Heart right ventricle (tissue), 16 donors: ENCODE measurements around the gene TMEM35A. TPM values are rescaled to one million over a fixed set of nuclear protein-coding genes. Genes with fewer than 3 reads are reported as not detected.
A peak's percentile ranks its signal among the peaks of the same experiment; 100 is the strongest.

Experiments
- ATAC-seq, 8 donors: fragments of 200-7000 bp; cut with Tn5 transposase; one replicate each; pipeline ENCODE4 v1.9.1; 2020; ENCODE audit warnings: mild to moderate bottlenecking in 8 of 8, moderate library complexity in 8 of 8, moderate number of reproducible peaks in 1 of 8
- DNase-seq, 2 donors: peaks; one replicate each; pipeline ENCODE4 v3.0.0-alpha.2; 2020
- H3K27ac ChIP-seq, 10 donors: fragments of 200-600 bp; sonication (generic) in 2 of 10; one replicate each; pipeline versions ENCODE4 v1.5.0 to v1.8.0; 2020 to 2022; ENCODE audit warnings: mild to moderate bottlenecking in 3 of 10
- H3K27me3 ChIP-seq, 7 donors: fragments of 200-600 bp; one replicate each; pipeline ENCODE4 v1.8.0; 2021 to 2022; ENCODE audit warnings: mild to moderate bottlenecking in 2 of 7
- H3K36me3 ChIP-seq, 9 donors: fragments of 200-600 bp; sonication (generic) in 1 of 9; one replicate each; pipeline versions ENCODE4 v1.5.0 to v1.8.0; 2020 to 2022; ENCODE audit warnings: mild to moderate bottlenecking in 2 of 9
- H3K4me1 ChIP-seq, 9 donors: fragments of 200-600 bp; sonication (generic) in 1 of 9; one replicate each; pipeline versions ENCODE4 v1.5.0 to v1.8.0; 2020 to 2022; ENCODE audit warnings: mild to moderate bottlenecking in 4 of 9
- H3K4me3 ChIP-seq, 10 donors: fragments of 200-600 bp; sonication (generic) in 2 of 10; one replicate each; pipeline versions ENCODE4 v1.5.0 to v1.8.0; 2020 to 2022; ENCODE audit warnings: mild to moderate bottlenecking in 7 of 10, moderate library complexity in 2 of 10
- H3K9me3 ChIP-seq, 11 donors: fragments of 200-600 bp in 10 of 11; sonication (generic) in 2 of 11; one replicate each; pipeline versions ENCODE4 v1.5.0 to v1.8.0; 2013 to 2022; ENCODE audit warnings: mild to moderate bottlenecking in 2 of 11, control low read depth in 1 of 11, moderate library complexity in 1 of 11
- WGBS, 2 donors: extraction: QIAGEN DNeasy Blood & Tissue Kit; methylation state at CpG; one replicate each; pipeline ENCODE4 v1.1.7; 2013; ENCODE audit warnings: inconsistent platforms in 1 of 2; 5-methylcytosine and 5-hydroxymethylcytosine counted together
- intact Hi-C, 10 donors: fragments of 100-400 bp; cut with DNase I; formaldehyde crosslinking; loops; one replicate each; pipeline versions ENCODE4 v1.11.1 to v1.14.2; 2022
- polyA plus RNA-seq, 2 donors: library from polyadenylated mRNA; stranded (reverse); fragments of 200-250 nt; gene quantifications; one replicate each; pipeline ENCODE4 v1.2.3, GENCODE V29; 2013
- total RNA-seq, 10 donors: library from RNA; stranded (reverse); fragmentation: NEBNext Ultra II Directional in 3 of 10; extraction: Animal tissue kit (Norgen Biotek cat#: 25700) in 3 of 10; gene quantifications; one replicate each; pipeline versions ENCODE4 v1.2.1 to v1.2.4, GENCODE V29; 2021 to 2023
- TF ChIP-seq, protein P1 (sequence below), 9 donors: fragments of 200-600 bp; sonication (generic) in 2 of 9; IDR thresholded peaks; one replicate each; pipeline versions ENCODE4 v1.5.0 to v1.8.0; 2021 to 2022; ENCODE audit warnings: antibody characterized with exemption in 9 of 9, mild to moderate bottlenecking in 5 of 9, moderate library complexity in 1 of 9
- donor health status: Arrhythmogenic right ventricular cardiomyopathy.
- donor health status: ischemic (EF 13 %, LVEDD 7.1; RV severe dilation, severe dysfunction).
- donor health status: healthy with polysubstance abuse.
- donor health status: DM: no; HTN: yes; CAD: no.
- donor health status: DM: no; HTN: no; CAD: no.
- donor health status: ischemic (EF 25% LVEDD 6.9; RV normal size, moderate dysfunction).
- donor health status: ischemic (EF 25% LVEDD 5.7; RV mildly dilated, moderate dysfunction).
- donor health status: healthy.
- donor health status: DM: yes; HTN: yes; CAD: no.
- donor health status: Ischemic cardiomyopathy.
- donor health status: ischemic (EF 35%, LVEDD 5.7; RV mildly dilated, moderate dysfunction).
- donor health status: nonischemic (EF 11% LVEDD 7.7; RV severe dilation, severe dysfunction).
- donor health status: DM: yes; HTN: yes; CAD: no.
- donor health status: PGD.
- donor health status: ischemic (EF 29% LVEDD 5.4; RV normal size, mild dysfunction).
- donor health status: nonischemic (EF 23%, LVEDD 6.1; RV moderate dilation, normal function).

TMEM35A gene
- total and polyA plus RNA-seq, 12 donors: 0.07 to 0.47 (median 0.28) TPM; not detected in 7

DNA sequence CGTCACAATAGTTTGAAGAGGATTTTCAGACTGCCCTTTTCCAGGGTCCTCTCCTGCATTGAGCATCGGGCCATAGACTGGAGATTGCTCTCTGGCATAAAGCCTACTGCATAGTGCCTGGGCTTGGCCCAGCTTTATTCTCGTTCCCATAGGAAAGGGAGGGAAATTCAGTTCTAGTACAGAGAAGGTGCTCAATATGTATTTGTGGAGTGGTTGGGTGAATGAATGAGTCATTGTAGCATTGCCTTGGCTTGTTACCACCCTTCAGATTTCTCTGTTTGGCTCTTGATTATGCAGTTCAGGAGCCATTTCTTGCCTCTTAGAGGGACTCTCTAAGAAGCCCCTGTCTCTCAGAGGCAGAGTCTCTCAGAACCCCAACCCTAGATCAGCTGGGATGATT lies 2.6 kb downstream of the TMEM35A start:
- Histone ChIP-seq H3K27ac (no peak overlapping the region), H3K9me3 (no peaks in the 10 kb centered on the region), H3K4me1 (no peaks in the 10 kb centered on the region), H3K27me3 (peaks cover 0 to 81% (median 0%) of the 10 kb centered on the region in 7 donors), H3K36me3 (no peaks in the 10 kb centered on the region), H3K4me3 (no peak overlapping the region)
- WGBS, 2 donors: 65 to 73% methylated on average over 3 of the region's 3 CpGs
- DNase-seq (no peak), ATAC-seq (no peak)
- TF ChIP-seq, protein P1, sequence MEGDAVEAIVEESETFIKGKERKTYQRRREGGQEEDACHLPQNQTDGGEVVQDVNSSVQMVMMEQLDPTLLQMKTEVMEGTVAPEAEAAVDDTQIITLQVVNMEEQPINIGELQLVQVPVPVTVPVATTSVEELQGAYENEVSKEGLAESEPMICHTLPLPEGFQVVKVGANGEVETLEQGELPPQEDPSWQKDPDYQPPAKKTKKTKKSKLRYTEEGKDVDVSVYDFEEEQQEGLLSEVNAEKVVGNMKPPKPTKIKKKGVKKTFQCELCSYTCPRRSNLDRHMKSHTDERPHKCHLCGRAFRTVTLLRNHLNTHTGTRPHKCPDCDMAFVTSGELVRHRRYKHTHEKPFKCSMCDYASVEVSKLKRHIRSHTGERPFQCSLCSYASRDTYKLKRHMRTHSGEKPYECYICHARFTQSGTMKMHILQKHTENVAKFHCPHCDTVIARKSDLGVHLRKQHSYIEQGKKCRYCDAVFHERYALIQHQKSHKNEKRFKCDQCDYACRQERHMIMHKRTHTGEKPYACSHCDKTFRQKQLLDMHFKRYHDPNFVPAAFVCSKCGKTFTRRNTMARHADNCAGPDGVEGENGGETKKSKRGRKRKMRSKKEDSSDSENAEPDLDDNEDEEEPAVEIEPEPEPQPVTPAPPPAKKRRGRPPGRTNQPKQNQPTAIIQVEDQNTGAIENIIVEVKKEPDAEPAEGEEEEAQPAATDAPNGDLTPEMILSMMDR (IDR thresholded peaks at IDR 0.05): no peak
- intact Hi-C loops: no loop called here

DNA sequence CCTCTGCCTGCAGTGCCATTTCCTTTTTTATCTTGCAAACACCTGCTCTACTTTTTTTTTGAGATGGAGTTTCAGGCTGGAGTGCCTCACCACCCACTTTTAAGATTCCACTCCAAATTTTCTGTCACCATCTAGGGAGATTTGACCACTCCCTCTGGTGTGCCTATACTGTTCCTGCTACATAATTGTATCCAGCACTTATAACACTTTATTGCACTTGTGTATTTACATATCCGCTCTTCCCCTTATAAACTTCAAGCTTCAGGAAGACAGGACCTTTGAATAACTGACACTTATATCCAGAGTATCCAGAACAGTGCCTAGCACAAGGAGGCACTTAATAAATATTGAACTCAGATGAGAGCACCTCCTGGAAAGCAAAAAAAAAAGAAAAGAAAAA lies 13.1 kb downstream of the TMEM35A start:
- H3K4me1 ChIP-seq: no peaks in the 10 kb centered on the region
- H3K4me3 ChIP-seq: no peak overlapping the region
- peaks cover 0 to 7% (median 0%) of the 10 kb centered on the region in 7 donors for H3K27me3 ChIP-seq
- no peak overlapping the region for H3K27ac ChIP-seq
- intact Hi-C loops: no loop called here
- TF ChIP-seq, protein P1 (IDR thresholded peaks at IDR 0.05): no peak
- H3K9me3 ChIP-seq: no peaks in the 10 kb centered on the region
- no peak for ATAC-seq
- DNase-seq: no peak
- H3K36me3 ChIP-seq: no peaks in the 10 kb centered on the region
- 90 to 100% methylated on average over 1 of the region's 1 CpG for WGBS, 2 donors

DNA sequence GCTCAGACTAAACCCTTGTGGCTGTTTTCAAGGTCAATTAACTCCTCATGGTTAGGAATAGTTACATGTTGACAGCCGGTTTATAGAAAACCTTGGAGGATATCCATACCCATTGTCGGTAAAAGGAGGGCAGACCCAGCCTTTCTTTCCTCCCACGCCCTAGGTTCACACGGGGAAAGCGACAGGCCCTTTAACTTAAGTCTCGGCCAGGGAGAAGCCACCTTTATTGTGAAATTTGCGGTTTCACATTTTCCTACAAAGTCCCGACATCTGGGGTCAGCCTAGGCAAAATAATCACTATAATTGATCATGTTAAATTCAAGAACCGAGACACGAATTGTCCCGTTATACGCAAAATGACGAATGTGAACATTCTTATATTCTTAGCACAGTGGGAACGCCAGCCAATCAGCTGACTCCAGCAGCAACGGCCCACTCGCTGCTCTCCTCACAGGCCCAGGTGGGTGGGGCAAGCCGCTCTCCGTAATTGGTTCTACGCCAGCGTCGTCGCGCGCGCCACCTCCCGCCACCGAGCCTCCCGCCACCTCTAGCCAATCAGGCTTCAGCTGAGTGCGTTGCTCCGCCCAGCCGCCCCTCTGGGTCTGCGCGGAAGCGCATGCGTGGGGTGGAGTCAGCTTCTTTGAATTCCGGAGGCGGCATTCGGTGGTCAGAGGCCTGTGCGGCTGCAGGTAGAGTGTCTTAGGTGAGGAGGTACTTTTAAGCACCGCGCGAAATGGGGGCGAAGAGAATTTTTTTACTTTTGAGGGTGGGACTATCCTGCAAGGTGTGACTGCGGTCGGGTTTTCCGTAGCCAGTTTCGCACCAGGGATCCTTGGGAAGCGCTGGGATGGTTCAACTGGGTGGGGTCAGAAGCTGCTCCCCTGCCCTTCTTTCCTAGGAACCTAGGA lies 19.1 kb downstream of the TMEM35A start, which contains the start of gene CENPI:
TSS of gene CENPI (plus strand) at position 659 of the 908 bp plus-strand sequence. CDS start 2,867 bp downstream, outside the sequence.
- intact Hi-C loops: loop anchor here in 3 of 10 donors (1.0 to 5.0 kb wide), 3 partner anchors 45 to 275 kb away; partner anchors contain the start of genes TRMT2B (in 2 of the 3) and CSTF2 (in 1 of the 3)

DNA sequence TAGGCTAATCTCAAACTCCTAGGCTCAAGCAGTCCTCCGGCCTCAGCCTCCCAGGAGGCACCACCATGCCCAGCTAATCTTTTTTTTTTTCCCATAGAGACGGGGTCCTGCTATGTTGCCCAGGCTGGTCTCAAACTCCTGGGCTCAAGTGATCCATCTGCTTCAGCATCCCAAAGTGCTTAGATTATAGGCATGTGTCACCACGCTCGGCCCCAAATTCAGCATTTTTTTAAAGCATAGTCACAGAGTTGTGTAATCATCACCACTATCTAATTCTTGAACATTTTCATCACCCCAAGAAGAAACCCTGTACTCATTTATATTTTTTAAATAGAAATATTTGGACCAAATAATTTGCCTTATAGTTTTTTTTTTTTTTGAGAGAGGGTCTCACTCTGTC lies 29.6 kb downstream of the TMEM35A start:
- ATAC-seq (no peak), DNase-seq (no peak)
- no peak overlapping the region for H3K27ac ChIP-seq
- intact Hi-C loops: no loop called here
- no peaks in the 10 kb centered on the region for H3K4me1 ChIP-seq
- no peaks in the 10 kb centered on the region for H3K9me3 ChIP-seq
- TF ChIP-seq, protein P1 (IDR thresholded peaks at IDR 0.05): no peak
- H3K27me3 ChIP-seq: no peaks in the 10 kb centered on the region
- H3K4me3 ChIP-seq: no peak overlapping the region
- no peaks in the 10 kb centered on the region for H3K36me3 ChIP-seq
- 99 to 100% methylated on average over 4 of the region's 4 CpGs for WGBS, 2 donors

More for the DNA sequence above, 19.1 kb downstream of the TMEM35A start, which contains the start of gene CENPI:
- peaks cover 0 to 7% (median 0%) of the 10 kb centered on the region in 7 donors for H3K27me3 ChIP-seq
- H3K36me3 ChIP-seq: no peaks in the 10 kb centered on the region
- TF ChIP-seq, protein P1 (IDR thresholded peaks at IDR 0.05): no peak
- no peaks in the 10 kb centered on the region for H3K9me3 ChIP-seq
- peak; percentile 100 for ATAC-seq
- peak within 1 kb of the TSS; percentile 34 to 86 (median 81) for H3K27ac ChIP-seq
- peaks cover 0 to 13% (median 0%) of the 10 kb centered on the region in 9 donors for H3K4me1 ChIP-seq
- peak within 1 kb of the TSS; percentile 13 to 60 (median 56) for H3K4me3 ChIP-seq
- peak; percentile 91 to 92 for DNase-seq
- 0% methylated on average over 44 to 48 of the region's 48 CpGs for WGBS, 2 donors
